ENCODE measurements around the gene EFHB.

The EFHB gene

DNA sequence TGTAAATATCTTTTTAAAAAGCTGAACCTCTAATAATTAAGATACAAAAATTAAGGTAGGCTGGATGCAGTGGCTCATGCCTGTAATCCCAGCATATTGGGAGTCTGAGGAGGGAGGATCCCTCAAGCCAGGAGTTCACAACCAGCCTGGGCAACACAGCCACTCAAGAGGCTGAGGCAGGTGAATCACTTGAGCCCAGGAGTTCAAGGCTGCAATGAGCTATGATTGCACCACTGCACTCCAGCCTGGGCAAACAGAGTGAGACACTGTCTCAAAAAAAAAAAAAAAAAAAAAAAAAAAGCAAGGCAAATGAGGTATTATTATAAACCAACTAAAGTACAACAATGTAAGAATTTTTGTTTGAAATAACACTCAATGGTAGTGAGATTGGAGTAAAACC is 47.6 kb downstream of the EFHB start:
- Histone ChIP-seq H3K4me3 (ENCODE audit: low read depth in 1 of 2, low read length in 2 of 2) (no peak overlapping the region), H3K9ac (ENCODE audit: low read depth, low read length) (no peak overlapping the region), H3K27me3 (ENCODE audit: insufficient read depth, low read length, poor library complexity) (no peaks in the 10 kb centered on the region), H3K79me2 (ENCODE audit: insufficient read depth, low read length) (no peaks in the 10 kb centered on the region), H3K4me1 (ENCODE audit: insufficient read depth, low read length) (no peaks in the 10 kb centered on the region), H2AFZ (ENCODE audit: low read depth, low read length) (no peak overlapping the region), H4K20me1 (ENCODE audit: insufficient read depth, low read length) (no peaks in the 10 kb centered on the region), H3K9me3 (ENCODE audit: insufficient read depth, low read length, severe bottlenecking) (no peaks in the 10 kb centered on the region), H3K4me2 (ENCODE audit: insufficient read depth, low read length) (no peak overlapping the region), H3K36me3 (ENCODE audit: insufficient read depth, low read length) (no peaks in the 10 kb centered on the region), H3K27ac (ENCODE audit: low read length) (no peak overlapping the region)
- DNase-seq (no peak), ATAC-seq (ENCODE audit: insufficient read depth, low read depth) (no peak)
- TF ChIP-seq EZH2 (IDR thresholded peaks at IDR 0.05; ENCODE audit: borderline replicate concordance, low read depth, low read length, severe bottlenecking): no peak
- TF ChIP-seq, protein P1, sequence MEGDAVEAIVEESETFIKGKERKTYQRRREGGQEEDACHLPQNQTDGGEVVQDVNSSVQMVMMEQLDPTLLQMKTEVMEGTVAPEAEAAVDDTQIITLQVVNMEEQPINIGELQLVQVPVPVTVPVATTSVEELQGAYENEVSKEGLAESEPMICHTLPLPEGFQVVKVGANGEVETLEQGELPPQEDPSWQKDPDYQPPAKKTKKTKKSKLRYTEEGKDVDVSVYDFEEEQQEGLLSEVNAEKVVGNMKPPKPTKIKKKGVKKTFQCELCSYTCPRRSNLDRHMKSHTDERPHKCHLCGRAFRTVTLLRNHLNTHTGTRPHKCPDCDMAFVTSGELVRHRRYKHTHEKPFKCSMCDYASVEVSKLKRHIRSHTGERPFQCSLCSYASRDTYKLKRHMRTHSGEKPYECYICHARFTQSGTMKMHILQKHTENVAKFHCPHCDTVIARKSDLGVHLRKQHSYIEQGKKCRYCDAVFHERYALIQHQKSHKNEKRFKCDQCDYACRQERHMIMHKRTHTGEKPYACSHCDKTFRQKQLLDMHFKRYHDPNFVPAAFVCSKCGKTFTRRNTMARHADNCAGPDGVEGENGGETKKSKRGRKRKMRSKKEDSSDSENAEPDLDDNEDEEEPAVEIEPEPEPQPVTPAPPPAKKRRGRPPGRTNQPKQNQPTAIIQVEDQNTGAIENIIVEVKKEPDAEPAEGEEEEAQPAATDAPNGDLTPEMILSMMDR (IDR thresholded peaks at IDR 0.05; ENCODE audit: borderline replicate concordance, extremely low read depth, low read length, poor library complexity, severe bottlenecking): no peak

DNA sequence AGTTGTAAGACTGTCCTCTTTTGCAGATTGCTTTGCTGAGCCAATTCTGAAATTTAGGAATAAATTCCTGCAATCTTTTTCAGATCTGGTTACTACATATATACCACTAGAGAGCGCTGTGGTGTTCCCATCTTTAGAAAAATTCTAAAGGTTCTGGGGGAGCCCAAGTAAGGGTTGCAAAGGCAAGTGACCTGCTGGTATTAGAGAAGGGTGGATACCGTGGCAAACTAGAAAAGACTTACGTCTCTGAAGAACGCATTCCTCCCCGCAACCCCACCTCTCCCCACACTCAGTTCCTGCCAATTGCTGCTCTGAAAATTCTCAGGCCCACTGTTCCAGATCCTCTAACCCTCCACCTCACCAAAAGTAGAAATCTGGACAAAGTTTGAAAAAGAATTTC is 48.5 kb downstream of the EFHB start:
- Histone ChIP-seq H3K9ac (ENCODE audit: low read depth, low read length) (no peak overlapping the region), H3K4me2 (ENCODE audit: insufficient read depth, low read length) (no peak overlapping the region), H3K4me3 (ENCODE audit: low read depth in 1 of 2, low read length in 2 of 2) (no peak overlapping the region), H3K79me2 (ENCODE audit: insufficient read depth, low read length) (no peaks in the 10 kb centered on the region), H3K27ac (ENCODE audit: low read length) (no peak overlapping the region), H3K4me1 (ENCODE audit: insufficient read depth, low read length) (no peaks in the 10 kb centered on the region), H3K9me3 (ENCODE audit: insufficient read depth, low read length, severe bottlenecking) (no peaks in the 10 kb centered on the region), H2AFZ (ENCODE audit: low read depth, low read length) (no peak overlapping the region), H3K36me3 (ENCODE audit: insufficient read depth, low read length) (no peaks in the 10 kb centered on the region), H4K20me1 (ENCODE audit: insufficient read depth, low read length) (no peaks in the 10 kb centered on the region), H3K27me3 (ENCODE audit: insufficient read depth, low read length, poor library complexity) (no peaks in the 10 kb centered on the region)
- TF ChIP-seq, protein P1 (IDR thresholded peaks at IDR 0.05; ENCODE audit: borderline replicate concordance, extremely low read depth, low read length, poor library complexity, severe bottlenecking): peak; percentile 65
- no peak for TF ChIP-seq EZH2 (IDR thresholded peaks at IDR 0.05; ENCODE audit: borderline replicate concordance, low read depth, low read length, severe bottlenecking)
- ATAC-seq (ENCODE audit: insufficient read depth, low read depth) (no peak), DNase-seq (no peak)

DNA sequence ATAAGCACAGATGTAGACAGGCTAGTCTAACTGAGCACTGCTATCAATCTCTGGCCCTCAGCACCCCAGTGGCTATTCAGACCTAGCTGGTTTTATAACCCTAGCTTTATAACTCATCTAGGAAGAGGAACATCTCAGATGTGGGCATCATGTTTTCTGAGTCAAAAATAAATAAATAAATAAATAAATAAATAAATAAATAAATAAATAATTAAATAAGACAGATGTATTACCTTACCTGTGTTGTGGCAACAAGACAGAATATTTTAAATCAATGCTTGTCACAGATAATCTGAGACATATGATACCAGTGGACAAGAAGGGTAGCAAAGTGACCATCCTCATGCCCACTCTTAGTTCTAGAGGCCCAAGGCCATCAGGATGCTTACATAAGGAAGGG is 52.2 kb downstream of the EFHB start:
- no peak for ATAC-seq (ENCODE audit: insufficient read depth, low read depth)
- Histone ChIP-seq H3K4me3 (ENCODE audit: low read depth in 1 of 2, low read length in 2 of 2) (no peak overlapping the region), H3K9me3 (ENCODE audit: insufficient read depth, low read length, severe bottlenecking) (no peaks in the 10 kb centered on the region), H3K27ac (ENCODE audit: low read length) (no peak overlapping the region), H4K20me1 (ENCODE audit: insufficient read depth, low read length) (no peaks in the 10 kb centered on the region), H3K27me3 (ENCODE audit: insufficient read depth, low read length, poor library complexity) (no peaks in the 10 kb centered on the region), H3K9ac (ENCODE audit: low read depth, low read length) (no peak overlapping the region), H3K4me2 (ENCODE audit: insufficient read depth, low read length) (no peak overlapping the region), H3K79me2 (ENCODE audit: insufficient read depth, low read length) (no peaks in the 10 kb centered on the region), H3K36me3 (ENCODE audit: insufficient read depth, low read length) (no peaks in the 10 kb centered on the region), H3K4me1 (ENCODE audit: insufficient read depth, low read length) (no peaks in the 10 kb centered on the region), H2AFZ (ENCODE audit: low read depth, low read length) (no peak overlapping the region)
- DNase-seq: no peak
- no peak for TF ChIP-seq EZH2 (IDR thresholded peaks at IDR 0.05; ENCODE audit: borderline replicate concordance, low read depth, low read length, severe bottlenecking)
- TF ChIP-seq, protein P1 (IDR thresholded peaks at IDR 0.05; ENCODE audit: borderline replicate concordance, extremely low read depth, low read length, poor library complexity, severe bottlenecking): no peak

DNA sequence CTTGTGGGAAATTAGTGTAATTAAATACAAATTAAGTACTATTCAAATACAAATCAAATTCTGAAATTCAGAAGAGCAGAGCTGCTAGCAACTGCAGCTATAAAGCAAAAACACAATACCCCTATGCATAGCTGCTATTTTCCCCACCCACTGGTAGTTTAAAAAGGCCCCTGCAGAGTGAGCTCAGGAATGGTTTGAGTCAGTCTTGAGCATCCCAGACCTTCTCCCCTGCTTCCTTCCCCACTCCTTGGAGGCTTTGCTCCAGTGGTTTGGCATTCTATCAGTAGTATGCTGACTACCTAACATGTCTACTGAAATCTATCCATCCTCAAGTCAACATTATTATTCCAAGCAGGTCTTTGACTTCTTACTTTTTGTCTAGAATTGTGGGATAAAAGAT is 53.0 kb downstream of the EFHB start:
- no peaks in the 10 kb centered on the region for H3K4me1 ChIP-seq (ENCODE audit: insufficient read depth, low read length)
- no peaks in the 10 kb centered on the region for H4K20me1 ChIP-seq (ENCODE audit: insufficient read depth, low read length)
- H3K27ac ChIP-seq (ENCODE audit: low read length): no peak overlapping the region
- H3K79me2 ChIP-seq (ENCODE audit: insufficient read depth, low read length): no peaks in the 10 kb centered on the region
- H3K4me2 ChIP-seq (ENCODE audit: insufficient read depth, low read length): no peak overlapping the region
- no peaks in the 10 kb centered on the region for H3K9me3 ChIP-seq (ENCODE audit: insufficient read depth, low read length, severe bottlenecking)
- H3K27me3 ChIP-seq (ENCODE audit: insufficient read depth, low read length, poor library complexity): no peaks in the 10 kb centered on the region
- no peak for ATAC-seq (ENCODE audit: insufficient read depth, low read depth)
- TF ChIP-seq, protein P1 (IDR thresholded peaks at IDR 0.05; ENCODE audit: borderline replicate concordance, extremely low read depth, low read length, poor library complexity, severe bottlenecking): no peak
- TF ChIP-seq EZH2 (IDR thresholded peaks at IDR 0.05; ENCODE audit: borderline replicate concordance, low read depth, low read length, severe bottlenecking): no peak
- H2AFZ ChIP-seq (ENCODE audit: low read depth, low read length): no peak overlapping the region
- DNase-seq: no peak
- no peaks in the 10 kb centered on the region for H3K36me3 ChIP-seq (ENCODE audit: insufficient read depth, low read length)
- H3K9ac ChIP-seq (ENCODE audit: low read depth, low read length): no peak overlapping the region
- H3K4me3 ChIP-seq (ENCODE audit: low read depth in 1 of 2, low read length in 2 of 2): no peak overlapping the region
